Neural cell (in vitro differentiated cells): ENCODE measurements around the gene FCHO2. TPM values are rescaled to one million over a fixed set of nuclear protein-coding genes. Genes with fewer than 3 reads are reported as not detected.

Experiments used
- H2AFZ ChIP-seq: fragments of 200-600, 300-800 bp; sonication (generic), shearing (Covaris generic); 2 replicates; pipeline ENCODE4 v1.6.0; 2014; ENCODE audit warnings: low read depth, mild to moderate bottlenecking, antibody characterized with exemption, low read length, moderate library complexity
- H3F3A ChIP-seq: fragments of 200-600 bp; shearing (Covaris generic); 2 replicates; pipeline ENCODE4 v1.6.1; 2016; ENCODE audit warnings: mild to moderate bottlenecking, moderate library complexity, mixed read lengths, antibody characterized with exemption, low read length; ENCODE audit not compliant: insufficient read depth, poor library complexity, severe bottlenecking
- H3K27ac ChIP-seq: fragments of 200-600, 300-800 bp; sonication (generic), shearing (Covaris generic); 2 replicates; pipeline ENCODE4 v1.5.1; 2014; ENCODE audit warnings: mild to moderate bottlenecking, low read length, moderate library complexity
- H3K27me3 ChIP-seq: fragments of 300-800, 200-600 bp; sonication (generic), shearing (Covaris generic); 2 replicates; pipeline ENCODE4 v1.6.0; 2014; ENCODE audit warnings: mild to moderate bottlenecking, low read depth, low read length, moderate library complexity; ENCODE audit not compliant: insufficient read depth
- H3K36me3 ChIP-seq: fragments of 300-800, 200-600 bp; sonication (generic), shearing (Covaris generic); 2 replicates; pipeline ENCODE4 v1.5.1; 2014; ENCODE audit warnings: mild to moderate bottlenecking, antibody characterized with exemption, low read length, moderate library complexity; ENCODE audit not compliant: insufficient read depth
- H3K4me2 ChIP-seq: fragments of 300-800, 200-600 bp; sonication (generic), shearing (Covaris generic); 2 replicates; pipeline ENCODE4 v1.6.0; 2014; ENCODE audit warnings: mild to moderate bottlenecking, low read length
- H3K4me3 ChIP-seq: fragments of 300-800, 200-600 bp; sonication (generic), shearing (Covaris generic); 2 replicates; pipeline ENCODE4 v1.5.1; 2014; ENCODE audit warnings: mild to moderate bottlenecking, low read length, moderate library complexity
- H3K79me2 ChIP-seq: fragments of 200-600 bp; shearing (Covaris generic); replicated peaks from 2 replicates; pipeline ENCODE4 v1.6.0; 2014; ENCODE audit warnings: mild to moderate bottlenecking, low read length, moderate library complexity; ENCODE audit not compliant: insufficient read depth
- H3K9ac ChIP-seq: fragments of 300-800, 200-600 bp; sonication (generic), shearing (Covaris generic); 2 replicates; pipeline ENCODE4 v1.6.1; 2016; ENCODE audit warnings: mild to moderate bottlenecking, low read length, mixed read lengths
- H3K9me2 ChIP-seq: fragments of 200-600 bp; shearing (Covaris generic); 2 replicates; pipeline ENCODE4 v1.6.1; 2016; ENCODE audit warnings: mild to moderate bottlenecking, low read length, mixed read lengths; ENCODE audit not compliant: insufficient read depth
- H3K9me3 ChIP-seq: fragments of 200-600, 300-800 bp; sonication (generic), shearing (Covaris generic); 2 replicates; pipeline ENCODE4 v1.6.1; 2016; ENCODE audit warnings: mild to moderate bottlenecking, mixed run types, low read length, moderate library complexity, mixed read lengths
- H4K20me1 ChIP-seq: fragments of 200-600 bp; shearing (Covaris generic); 2 replicates; pipeline ENCODE4 v1.6.1; 2016; ENCODE audit warnings: mild to moderate bottlenecking, mixed run types; ENCODE audit not compliant: insufficient read depth
- EP300 ChIP-seq: fragments of 450-650 bp; conservative IDR thresholded peaks from 2 replicates; pipeline ENCODE4 v1.6.1; 2014; ENCODE audit warnings: antibody characterized with exemption, mild to moderate bottlenecking, moderate library complexity; ENCODE audit not compliant: poor library complexity, severe bottlenecking
- EZH2 ChIP-seq: fragments of 200-600, 300-800 bp; shearing (Covaris generic), sonication (generic); IDR thresholded peaks from 2 replicates; pipeline ENCODE4 v1.6.1; 2014; ENCODE audit warnings: antibody characterized with exemption, low read length, borderline replicate concordance, mild to moderate bottlenecking; ENCODE audit not compliant: insufficient read depth, poor library complexity, severe bottlenecking
- MXI1 ChIP-seq: fragments of 450-650 bp; conservative IDR thresholded peaks from 2 replicates; pipeline ENCODE4 v1.6.1; 2014; ENCODE audit warnings: antibody characterized with exemption, mild to moderate bottlenecking; ENCODE audit not compliant: poor library complexity, severe bottlenecking
- POLR2AphosphoS5 ChIP-seq: IDR thresholded peaks from 2 replicates; pipeline ENCODE4 v1.6.1; 2012
- RAD21 ChIP-seq: fragments of 450-650 bp; conservative IDR thresholded peaks from 2 replicates; pipeline ENCODE4 v1.6.1; 2014; ENCODE audit warnings: antibody characterized with exemption, mild to moderate bottlenecking, moderate library complexity
- SMC3 ChIP-seq: fragments of 450-650 bp; conservative IDR thresholded peaks from 2 replicates; pipeline ENCODE4 v1.6.1; 2014; ENCODE audit warnings: antibody characterized with exemption, mild to moderate bottlenecking, moderate library complexity; ENCODE audit not compliant: poor library complexity
- TAF1 ChIP-seq: IDR thresholded peaks from 2 replicates; pipeline ENCODE4 v1.6.1; 2012; ENCODE audit warnings: low read depth
- polyA plus RNA-seq: library from polyadenylated mRNA; depleted of rRNA; stranded (reverse); fragments of >200 nt; gene quantifications from 2 replicates; pipeline ENCODE4 v1.2.3, GENCODE V29; 2014
- TF ChIP-seq, protein P1 (sequence below): fragments of 450-650 bp; IDR thresholded peaks from 2 replicates; pipeline ENCODE4 v1.5.1; 2014; ENCODE audit warnings: antibody characterized with exemption, mild to moderate bottlenecking, moderate library complexity; ENCODE audit not compliant: poor library complexity, severe bottlenecking
- TF ChIP-seq, protein P2 (sequence below): IDR thresholded peaks from 2 replicates; pipeline ENCODE4 v1.6.1; 2012; ENCODE audit warnings: borderline replicate concordance

FCHO2 gene
- polyA plus RNA-seq, 1 donor from 2014 or later: 24.3 TPM

DNA sequence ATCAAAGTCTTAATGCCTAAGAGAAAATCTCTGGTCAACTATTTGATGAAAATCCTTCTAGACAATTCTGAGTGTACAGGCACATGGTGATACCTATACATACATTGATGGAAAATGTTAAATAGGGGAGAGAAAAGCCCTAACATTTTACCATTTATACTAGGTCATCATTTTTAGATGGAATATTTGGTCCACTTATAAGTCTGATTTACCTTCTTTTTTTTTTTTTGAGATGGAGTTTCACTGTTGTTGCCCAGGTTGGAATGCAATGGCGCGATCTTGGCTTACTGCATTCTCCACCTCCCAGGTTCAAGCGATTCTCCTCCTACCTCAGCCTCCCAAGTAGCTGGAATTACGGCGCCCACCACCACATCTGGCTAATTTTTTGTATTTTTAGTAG, 81.7 kb downstream of the FCHO2 start:
- TF ChIP-seq, protein P1, sequence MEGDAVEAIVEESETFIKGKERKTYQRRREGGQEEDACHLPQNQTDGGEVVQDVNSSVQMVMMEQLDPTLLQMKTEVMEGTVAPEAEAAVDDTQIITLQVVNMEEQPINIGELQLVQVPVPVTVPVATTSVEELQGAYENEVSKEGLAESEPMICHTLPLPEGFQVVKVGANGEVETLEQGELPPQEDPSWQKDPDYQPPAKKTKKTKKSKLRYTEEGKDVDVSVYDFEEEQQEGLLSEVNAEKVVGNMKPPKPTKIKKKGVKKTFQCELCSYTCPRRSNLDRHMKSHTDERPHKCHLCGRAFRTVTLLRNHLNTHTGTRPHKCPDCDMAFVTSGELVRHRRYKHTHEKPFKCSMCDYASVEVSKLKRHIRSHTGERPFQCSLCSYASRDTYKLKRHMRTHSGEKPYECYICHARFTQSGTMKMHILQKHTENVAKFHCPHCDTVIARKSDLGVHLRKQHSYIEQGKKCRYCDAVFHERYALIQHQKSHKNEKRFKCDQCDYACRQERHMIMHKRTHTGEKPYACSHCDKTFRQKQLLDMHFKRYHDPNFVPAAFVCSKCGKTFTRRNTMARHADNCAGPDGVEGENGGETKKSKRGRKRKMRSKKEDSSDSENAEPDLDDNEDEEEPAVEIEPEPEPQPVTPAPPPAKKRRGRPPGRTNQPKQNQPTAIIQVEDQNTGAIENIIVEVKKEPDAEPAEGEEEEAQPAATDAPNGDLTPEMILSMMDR: no peak
- TF ChIP-seq EZH2: no peak
- TF ChIP-seq POLR2AphosphoS5: no peak
- TF ChIP-seq TAF1: no peak
- TF ChIP-seq MXI1: no peak
- TF ChIP-seq EP300: no peak
- TF ChIP-seq, protein P2, sequence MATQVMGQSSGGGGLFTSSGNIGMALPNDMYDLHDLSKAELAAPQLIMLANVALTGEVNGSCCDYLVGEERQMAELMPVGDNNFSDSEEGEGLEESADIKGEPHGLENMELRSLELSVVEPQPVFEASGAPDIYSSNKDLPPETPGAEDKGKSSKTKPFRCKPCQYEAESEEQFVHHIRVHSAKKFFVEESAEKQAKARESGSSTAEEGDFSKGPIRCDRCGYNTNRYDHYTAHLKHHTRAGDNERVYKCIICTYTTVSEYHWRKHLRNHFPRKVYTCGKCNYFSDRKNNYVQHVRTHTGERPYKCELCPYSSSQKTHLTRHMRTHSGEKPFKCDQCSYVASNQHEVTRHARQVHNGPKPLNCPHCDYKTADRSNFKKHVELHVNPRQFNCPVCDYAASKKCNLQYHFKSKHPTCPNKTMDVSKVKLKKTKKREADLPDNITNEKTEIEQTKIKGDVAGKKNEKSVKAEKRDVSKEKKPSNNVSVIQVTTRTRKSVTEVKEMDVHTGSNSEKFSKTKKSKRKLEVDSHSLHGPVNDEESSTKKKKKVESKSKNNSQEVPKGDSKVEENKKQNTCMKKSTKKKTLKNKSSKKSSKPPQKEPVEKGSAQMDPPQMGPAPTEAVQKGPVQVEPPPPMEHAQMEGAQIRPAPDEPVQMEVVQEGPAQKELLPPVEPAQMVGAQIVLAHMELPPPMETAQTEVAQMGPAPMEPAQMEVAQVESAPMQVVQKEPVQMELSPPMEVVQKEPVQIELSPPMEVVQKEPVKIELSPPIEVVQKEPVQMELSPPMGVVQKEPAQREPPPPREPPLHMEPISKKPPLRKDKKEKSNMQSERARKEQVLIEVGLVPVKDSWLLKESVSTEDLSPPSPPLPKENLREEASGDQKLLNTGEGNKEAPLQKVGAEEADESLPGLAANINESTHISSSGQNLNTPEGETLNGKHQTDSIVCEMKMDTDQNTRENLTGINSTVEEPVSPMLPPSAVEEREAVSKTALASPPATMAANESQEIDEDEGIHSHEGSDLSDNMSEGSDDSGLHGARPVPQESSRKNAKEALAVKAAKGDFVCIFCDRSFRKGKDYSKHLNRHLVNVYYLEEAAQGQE: no peak
- TF ChIP-seq SMC3: no peak
- TF ChIP-seq RAD21: no peak
- Histone ChIP-seq H3K9me3 (no peaks in the 10 kb centered on the region), H3K36me3 (no peaks in the 10 kb centered on the region), H4K20me1 (no peaks in the 10 kb centered on the region), H3K27ac (no peak overlapping the region), H3K9me2 (no peaks in the 10 kb centered on the region), H3F3A (no peaks in the 10 kb centered on the region), H3K4me2 (no peak overlapping the region), H3K79me2 (no peaks in the 10 kb centered on the region), H2AFZ (no peak overlapping the region), H3K4me3 (no peak overlapping the region), H3K9ac (no peak overlapping the region), H3K27me3 (no peaks in the 10 kb centered on the region)

DNA sequence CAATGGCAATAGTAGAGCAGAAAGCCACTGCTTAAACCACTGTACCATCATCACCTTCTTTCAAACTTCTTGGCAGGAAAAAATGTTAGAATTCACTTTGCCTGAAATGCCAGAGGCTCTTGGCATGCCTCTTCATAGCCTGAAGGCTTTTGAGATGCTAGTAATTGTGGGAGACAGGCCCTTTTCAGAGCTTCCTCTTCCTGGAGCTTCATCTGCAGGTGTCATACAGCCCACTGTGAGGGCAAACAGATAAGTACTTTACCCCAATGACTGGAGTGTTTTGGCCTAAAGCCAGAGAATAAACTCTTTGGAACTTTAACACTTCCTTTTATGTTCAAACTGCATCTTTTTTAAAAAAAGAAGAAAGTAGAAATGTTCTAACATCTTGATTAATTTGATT, 83.2 kb downstream of the FCHO2 start:
- Histone ChIP-seq H3K4me3 (no peak overlapping the region), H3F3A (no peaks in the 10 kb centered on the region), H3K4me2 (no peak overlapping the region), H3K79me2 (no peaks in the 10 kb centered on the region), H2AFZ (no peak overlapping the region), H3K9me2 (no peaks in the 10 kb centered on the region), H4K20me1 (no peaks in the 10 kb centered on the region), H3K9me3 (no peaks in the 10 kb centered on the region), H3K9ac (no peak overlapping the region), H3K27ac (no peak overlapping the region), H3K27me3 (no peaks in the 10 kb centered on the region), H3K36me3 (no peaks in the 10 kb centered on the region)
- TF ChIP-seq POLR2AphosphoS5 (no peak), RAD21 (no peak), EP300 (no peak), TAF1 (no peak), MXI1 (no peak), SMC3 (no peak), EZH2 (no peak)
- TF ChIP-seq, protein P1: no peak
- TF ChIP-seq, protein P2: no peak
